ENCODE measurements around the gene PDE4D.

The PDE4D gene

DNA sequence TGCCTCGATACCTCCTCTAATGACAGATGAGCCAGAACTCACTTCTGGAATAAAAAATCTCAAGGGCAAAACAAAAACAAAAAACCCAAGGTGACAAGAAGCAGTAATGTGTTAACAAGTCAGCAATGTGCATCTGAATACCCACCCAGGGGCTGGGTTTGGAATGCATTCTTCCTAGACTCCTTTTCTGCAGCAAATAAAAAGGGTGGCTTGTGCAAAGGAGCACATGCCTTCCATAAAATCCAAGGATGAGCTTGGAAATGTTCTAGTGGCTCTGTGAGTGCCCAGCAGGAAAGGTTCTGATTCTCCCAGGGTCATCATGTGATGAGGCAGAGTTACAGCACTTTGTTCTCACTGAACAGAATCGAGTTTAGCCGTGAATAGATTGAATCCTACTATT, 710.8 kb downstream of the PDE4D start:
- no peak overlapping the region for H3K4me3 ChIP-seq (ENCODE audit: low read length)
- H3K9me2 ChIP-seq (replicated peaks; ENCODE audit: insufficient read depth, low read length), result no peaks in the 10 kb centered on the region
- no peak overlapping the region for H3K4me2 ChIP-seq (ENCODE audit: low read depth, low read length)
- no peak overlapping the region for H3K9ac ChIP-seq (ENCODE audit: low read length)
- H3K79me2 ChIP-seq (ENCODE audit: low read length), result no peaks in the 10 kb centered on the region
- H3K27ac ChIP-seq (ENCODE audit: low read length), result no peak overlapping the region
- TF ChIP-seq EZH2phosphoT487 (IDR thresholded peaks at IDR 0.05; ENCODE audit: low read length), result no peak
- H4K20me1 ChIP-seq (ENCODE audit: insufficient read depth, low read length), result no peaks in the 10 kb centered on the region
- no peaks in the 10 kb centered on the region for H3K9me3 ChIP-seq (replicated peaks; ENCODE audit: insufficient read depth, low read length)
- H3F3A ChIP-seq (ENCODE audit: insufficient read depth, low read length), result peaks cover 3% of the 10 kb centered on the region; the same call in 1 of the 2 replicates
- H3K4me1 ChIP-seq (ENCODE audit: low read length), result peaks cover 15% of the 10 kb centered on the region
- no peak overlapping the region for H2AFZ ChIP-seq (ENCODE audit: low read length)
- no peak for DNase-seq
- no peaks in the 10 kb centered on the region for H3K27me3 ChIP-seq (replicated peaks; ENCODE audit: insufficient read depth, low read length)
- no peaks in the 10 kb centered on the region for H3K36me3 ChIP-seq (replicated peaks; ENCODE audit: insufficient read depth, low read length)

DNA sequence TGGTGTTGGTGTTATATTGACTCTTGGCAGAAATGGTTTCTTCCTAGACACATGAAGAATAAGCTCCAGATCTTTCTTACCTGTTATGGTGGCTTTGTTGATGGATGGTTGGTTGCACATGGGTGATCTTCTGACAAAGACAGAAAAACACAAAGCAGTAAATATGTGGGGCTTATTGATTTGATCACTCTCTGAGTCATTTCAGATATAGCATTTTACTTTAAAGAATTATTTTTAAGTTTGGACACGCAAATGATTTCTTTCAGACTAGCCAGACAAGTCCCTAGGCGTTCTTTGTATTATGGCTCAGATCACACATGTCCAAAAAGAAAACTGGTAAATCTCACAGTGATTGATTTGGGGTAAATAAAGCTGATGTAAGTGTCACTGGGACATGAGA, 713.0 kb downstream of the PDE4D start:
- peaks cover 3% of the 10 kb centered on the region; the same call in 1 of the 2 replicates for H3F3A ChIP-seq (ENCODE audit: insufficient read depth, low read length)
- no peaks in the 10 kb centered on the region for H3K9me3 ChIP-seq (replicated peaks; ENCODE audit: insufficient read depth, low read length)
- no peak for DNase-seq
- H3K4me3 ChIP-seq (ENCODE audit: low read length), result no peak overlapping the region
- no peaks in the 10 kb centered on the region for H3K36me3 ChIP-seq (replicated peaks; ENCODE audit: insufficient read depth, low read length)
- no peaks in the 10 kb centered on the region for H4K20me1 ChIP-seq (ENCODE audit: insufficient read depth, low read length)
- H3K9me2 ChIP-seq (replicated peaks; ENCODE audit: insufficient read depth, low read length), result no peaks in the 10 kb centered on the region
- no peak overlapping the region for H3K4me2 ChIP-seq (ENCODE audit: low read depth, low read length)
- H3K9ac ChIP-seq (ENCODE audit: low read length), result no peak overlapping the region
- no peaks in the 10 kb centered on the region for H3K79me2 ChIP-seq (ENCODE audit: low read length)
- H2AFZ ChIP-seq (ENCODE audit: low read length), result no peak overlapping the region
- H3K27ac ChIP-seq (ENCODE audit: low read length), result no peak overlapping the region
- TF ChIP-seq EZH2phosphoT487 (IDR thresholded peaks at IDR 0.05; ENCODE audit: low read length) (no peak), EZH2 (optimal IDR thresholded peaks at IDR 0.05; ENCODE audit: low read depth, low read length) (no peak)
- TF ChIP-seq, protein P1, sequence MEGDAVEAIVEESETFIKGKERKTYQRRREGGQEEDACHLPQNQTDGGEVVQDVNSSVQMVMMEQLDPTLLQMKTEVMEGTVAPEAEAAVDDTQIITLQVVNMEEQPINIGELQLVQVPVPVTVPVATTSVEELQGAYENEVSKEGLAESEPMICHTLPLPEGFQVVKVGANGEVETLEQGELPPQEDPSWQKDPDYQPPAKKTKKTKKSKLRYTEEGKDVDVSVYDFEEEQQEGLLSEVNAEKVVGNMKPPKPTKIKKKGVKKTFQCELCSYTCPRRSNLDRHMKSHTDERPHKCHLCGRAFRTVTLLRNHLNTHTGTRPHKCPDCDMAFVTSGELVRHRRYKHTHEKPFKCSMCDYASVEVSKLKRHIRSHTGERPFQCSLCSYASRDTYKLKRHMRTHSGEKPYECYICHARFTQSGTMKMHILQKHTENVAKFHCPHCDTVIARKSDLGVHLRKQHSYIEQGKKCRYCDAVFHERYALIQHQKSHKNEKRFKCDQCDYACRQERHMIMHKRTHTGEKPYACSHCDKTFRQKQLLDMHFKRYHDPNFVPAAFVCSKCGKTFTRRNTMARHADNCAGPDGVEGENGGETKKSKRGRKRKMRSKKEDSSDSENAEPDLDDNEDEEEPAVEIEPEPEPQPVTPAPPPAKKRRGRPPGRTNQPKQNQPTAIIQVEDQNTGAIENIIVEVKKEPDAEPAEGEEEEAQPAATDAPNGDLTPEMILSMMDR (IDR thresholded peaks at IDR 0.05; ENCODE audit: low read length), result no peak
- peaks cover 18% of the 10 kb centered on the region for H3K4me1 ChIP-seq (ENCODE audit: low read length)
- no peaks in the 10 kb centered on the region for H3K27me3 ChIP-seq (replicated peaks; ENCODE audit: insufficient read depth, low read length)

DNA sequence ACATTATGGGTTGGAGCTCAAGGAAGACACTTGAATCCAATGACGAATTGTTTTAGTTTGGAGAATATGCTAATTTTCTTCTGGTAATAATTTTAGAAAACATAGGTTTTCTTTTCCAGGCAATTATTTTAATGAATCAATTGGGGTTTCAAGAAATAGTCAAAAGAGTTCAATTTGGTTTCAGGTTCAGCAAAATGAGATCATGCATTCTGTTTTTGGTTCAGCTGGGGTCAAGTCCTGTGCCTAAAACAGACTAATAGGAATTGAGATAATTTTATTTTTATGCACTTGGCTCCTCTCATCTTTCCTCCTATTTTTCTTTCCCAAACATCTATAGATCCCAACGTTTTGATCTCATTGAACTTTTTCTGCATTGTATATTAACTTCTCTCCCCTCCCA, 713.8 kb downstream of the PDE4D start:
- Histone ChIP-seq H3K4me2 (ENCODE audit: low read depth, low read length) (no peak overlapping the region), H4K20me1 (ENCODE audit: insufficient read depth, low read length) (no peaks in the 10 kb centered on the region), H2AFZ (ENCODE audit: low read length) (no peak overlapping the region), H3K4me3 (ENCODE audit: low read length) (no peak overlapping the region), H3K36me3 (replicated peaks; ENCODE audit: insufficient read depth, low read length) (no peaks in the 10 kb centered on the region), H3K27ac (ENCODE audit: low read length) (no peak overlapping the region), H3F3A (ENCODE audit: insufficient read depth, low read length) (peaks cover 3% of the 10 kb centered on the region; the same call in 1 of the 2 replicates), H3K9me3 (replicated peaks; ENCODE audit: insufficient read depth, low read length) (no peaks in the 10 kb centered on the region), H3K79me2 (ENCODE audit: low read length) (no peaks in the 10 kb centered on the region), H3K4me1 (ENCODE audit: low read length) (peaks cover 18% of the 10 kb centered on the region), H3K9ac (ENCODE audit: low read length) (no peak overlapping the region), H3K27me3 (replicated peaks; ENCODE audit: insufficient read depth, low read length) (no peaks in the 10 kb centered on the region), H3K9me2 (replicated peaks; ENCODE audit: insufficient read depth, low read length) (no peaks in the 10 kb centered on the region)
- DNase-seq, result no peak
- TF ChIP-seq, protein P1 (IDR thresholded peaks at IDR 0.05; ENCODE audit: low read length), result no peak
- TF ChIP-seq EZH2 (optimal IDR thresholded peaks at IDR 0.05; ENCODE audit: low read depth, low read length), result no peak
- no peak for TF ChIP-seq EZH2phosphoT487 (IDR thresholded peaks at IDR 0.05; ENCODE audit: low read length)

DNA sequence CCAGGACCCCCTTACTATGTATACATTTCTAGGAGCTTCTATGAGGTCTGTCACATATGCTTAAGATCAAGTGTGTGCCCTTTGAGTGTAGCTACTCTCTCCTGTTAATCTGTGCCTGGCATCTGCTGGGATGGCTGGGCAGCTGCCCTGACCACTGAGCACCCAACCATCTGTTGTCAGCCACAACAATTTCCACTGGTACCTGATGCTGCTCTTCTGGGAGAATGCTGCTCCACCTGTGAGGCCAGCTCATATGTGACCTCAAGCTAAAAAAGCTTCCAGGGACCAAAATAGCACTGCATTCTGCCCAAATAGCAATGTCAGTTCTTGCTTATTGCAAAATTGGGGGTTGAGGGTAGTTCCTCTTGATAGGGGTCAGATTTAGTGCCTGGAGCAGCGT, 715.0 kb downstream of the PDE4D start:
- no peaks in the 10 kb centered on the region for H3K79me2 ChIP-seq (ENCODE audit: low read length)
- no peak overlapping the region for H3K9ac ChIP-seq (ENCODE audit: low read length)
- H3K27me3 ChIP-seq (replicated peaks; ENCODE audit: insufficient read depth, low read length), result no peaks in the 10 kb centered on the region
- H3K9me3 ChIP-seq (replicated peaks; ENCODE audit: insufficient read depth, low read length), result no peaks in the 10 kb centered on the region
- H3K4me2 ChIP-seq (ENCODE audit: low read depth, low read length), result peak overlapping the region; percentile 8; the same call in 1 of the 2 replicates
- TF ChIP-seq, protein P1 (IDR thresholded peaks at IDR 0.05; ENCODE audit: low read length), result no peak
- TF ChIP-seq EZH2phosphoT487 (IDR thresholded peaks at IDR 0.05; ENCODE audit: low read length) (no peak), EZH2 (optimal IDR thresholded peaks at IDR 0.05; ENCODE audit: low read depth, low read length) (no peak)
- H3K27ac ChIP-seq (ENCODE audit: low read length), result peak overlapping the region; percentile 40; the same call in 1 of the 2 replicates
- no peaks in the 10 kb centered on the region for H3K36me3 ChIP-seq (replicated peaks; ENCODE audit: insufficient read depth, low read length)
- H3K9me2 ChIP-seq (replicated peaks; ENCODE audit: insufficient read depth, low read length), result no peaks in the 10 kb centered on the region
- H2AFZ ChIP-seq (ENCODE audit: low read length), result peak overlapping the region; percentile 6; the same call in 1 of the 2 replicates
- H3F3A ChIP-seq (ENCODE audit: insufficient read depth, low read length), result peaks cover 3% of the 10 kb centered on the region; the same call in 1 of the 2 replicates
- peaks cover 18% of the 10 kb centered on the region for H3K4me1 ChIP-seq (ENCODE audit: low read length)
- no peaks in the 10 kb centered on the region for H4K20me1 ChIP-seq (ENCODE audit: insufficient read depth, low read length)
- DNase-seq, result peak; percentile 59
- no peak overlapping the region for H3K4me3 ChIP-seq (ENCODE audit: low read length)

All from MM.1S (cell line).